ENCODE measurements around the gene MTOR. TPM values are rescaled to one million over a fixed set of nuclear protein-coding genes. Genes with fewer than 3 reads are reported as not detected.

Gene MTOR
- total and polyA plus RNA-seq, 2 experiments from 2014 or later, result 10.6 to 30.7 TPM

DNA sequence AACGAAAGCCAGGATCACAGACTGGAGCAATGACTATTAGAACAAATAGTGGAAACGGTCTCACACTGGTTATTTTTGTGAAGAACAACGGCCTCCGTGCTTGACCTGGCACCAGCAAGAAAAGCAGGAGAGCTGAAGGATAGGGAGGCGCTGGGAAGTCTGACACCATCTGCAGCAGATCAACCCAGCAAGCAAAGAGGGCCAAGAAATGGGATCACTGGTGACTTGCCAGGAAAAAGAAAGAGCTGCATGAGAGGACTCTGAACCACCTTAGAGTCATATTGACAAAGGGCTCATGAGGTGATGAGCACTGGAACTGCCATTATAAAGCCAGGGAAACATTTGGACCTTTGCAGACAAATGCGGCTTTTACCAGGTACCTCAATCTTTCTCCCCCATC is 25.0 kb downstream of the MTOR start:
- no peak for TF ChIP-seq EZH2phosphoT487 (IDR thresholded peaks at IDR 0.05; ENCODE audit: insufficient read depth, low read depth)
- no peak for TF ChIP-seq EZH2 (IDR thresholded peaks at IDR 0.05; ENCODE audit: insufficient read depth, poor library complexity, severe bottlenecking)
- no peaks in the 10 kb centered on the region for H3K4me1 ChIP-seq (ENCODE audit: insufficient read depth)
- H3K9me3 ChIP-seq (ENCODE audit: low read depth), result no peaks in the 10 kb centered on the region
- peaks cover 49% of the 10 kb centered on the region for H3K36me3 ChIP-seq (ENCODE audit: low read depth)
- no peak overlapping the region for H3K4me3 ChIP-seq
- in situ Hi-C loops (cut with MboI), result no loop called here
- no peak overlapping the region for H3K27ac ChIP-seq
- DNase-seq, result no peak
- H4K20me1 ChIP-seq (ENCODE audit: insufficient read depth), result no peaks in the 10 kb centered on the region
- 74 to 75% methylated on average over 6 of the region's 6 CpGs for WGBS, 2 experiments (ENCODE audit: low coverage in 1 of 2, low lambda C conversion rate in 2 of 2, missing lambda C conversion rate in 2 of 2)
- no peaks in the 10 kb centered on the region for H3K27me3 ChIP-seq (replicated peaks; ENCODE audit: insufficient read depth)
- no peaks in the 10 kb centered on the region for H3K79me2 ChIP-seq (ENCODE audit: insufficient read depth)
- no peak overlapping the region for H3K4me2 ChIP-seq (ENCODE audit: unreplicated experiment)
- H3K9me2 ChIP-seq (ENCODE audit: insufficient read depth), result no peaks in the 10 kb centered on the region
- no peak overlapping the region for H2AFZ ChIP-seq
- no peaks in the 10 kb centered on the region for H3F3A ChIP-seq (ENCODE audit: insufficient read depth)
- no peak overlapping the region for H3K9ac ChIP-seq

GRCh38 chr1:11233208-11233607 is 29.1 kb downstream of the MTOR start:
- no peak for TF ChIP-seq EZH2 (IDR thresholded peaks at IDR 0.05; ENCODE audit: insufficient read depth, poor library complexity, severe bottlenecking)
- TF ChIP-seq EZH2phosphoT487 (IDR thresholded peaks at IDR 0.05; ENCODE audit: insufficient read depth, low read depth), result no peak
- H3K9ac ChIP-seq, result no peak overlapping the region
- H4K20me1 ChIP-seq (ENCODE audit: insufficient read depth), result no peaks in the 10 kb centered on the region
- in situ Hi-C loops (cut with MboI), result no loop called here
- no peak overlapping the region for H2AFZ ChIP-seq
- no peaks in the 10 kb centered on the region for H3K27me3 ChIP-seq (replicated peaks; ENCODE audit: insufficient read depth)
- DNase-seq, result no peak
- H3K4me2 ChIP-seq (ENCODE audit: unreplicated experiment), result no peak overlapping the region
- H3K79me2 ChIP-seq (ENCODE audit: insufficient read depth), result no peaks in the 10 kb centered on the region
- 98 to 99% methylated on average over 2 of the region's 2 CpGs for WGBS, 2 experiments (ENCODE audit: low coverage in 1 of 2, low lambda C conversion rate in 2 of 2, missing lambda C conversion rate in 2 of 2)
- no peak overlapping the region for H3K27ac ChIP-seq
- H3K4me1 ChIP-seq (ENCODE audit: insufficient read depth), result no peaks in the 10 kb centered on the region
- no peaks in the 10 kb centered on the region for H3K9me3 ChIP-seq (ENCODE audit: low read depth)
- H3K36me3 ChIP-seq (ENCODE audit: low read depth), result peaks cover 42% of the 10 kb centered on the region
- no peaks in the 10 kb centered on the region for H3K9me2 ChIP-seq (ENCODE audit: insufficient read depth)
- H3F3A ChIP-seq (ENCODE audit: insufficient read depth), result no peaks in the 10 kb centered on the region
- H3K4me3 ChIP-seq, result no peak overlapping the region

DNA sequence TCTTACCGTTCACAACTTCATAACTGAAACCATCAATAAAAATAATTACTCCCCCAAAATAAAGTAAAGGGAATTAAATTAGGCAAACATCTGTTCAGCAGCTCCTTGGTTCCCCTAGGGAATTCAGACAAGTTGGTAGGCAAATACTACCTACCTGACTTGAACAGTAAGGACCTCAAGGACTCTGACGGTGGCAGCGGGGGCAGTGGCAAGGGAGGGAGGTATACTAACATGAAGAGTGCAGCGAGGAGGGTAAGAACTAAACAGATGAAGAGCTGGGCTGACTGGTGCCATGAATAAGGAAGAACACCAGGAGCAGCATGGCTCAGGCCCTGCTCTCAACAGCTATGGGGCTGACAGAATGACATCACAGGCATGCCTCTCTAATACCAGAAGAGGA is 33.1 kb downstream of the MTOR start:
- H2AFZ ChIP-seq, result no peak overlapping the region
- in situ Hi-C loops (cut with MboI), result no loop called here
- no peaks in the 10 kb centered on the region for H3K4me1 ChIP-seq (ENCODE audit: insufficient read depth)
- no peaks in the 10 kb centered on the region; the same call in 1 of the 2 replicates for H3K79me2 ChIP-seq (ENCODE audit: insufficient read depth)
- no peaks in the 10 kb centered on the region for H3K27me3 ChIP-seq (replicated peaks; ENCODE audit: insufficient read depth)
- H3K27ac ChIP-seq, result no peak overlapping the region
- H3K4me2 ChIP-seq (ENCODE audit: unreplicated experiment), result no peak overlapping the region
- no peaks in the 10 kb centered on the region for H3K9me3 ChIP-seq (ENCODE audit: low read depth)
- H3K9ac ChIP-seq, result no peak overlapping the region
- no peak for DNase-seq
- 95 to 97% methylated on average over 4 of the region's 4 CpGs for WGBS, 2 experiments (ENCODE audit: low coverage in 1 of 2, low lambda C conversion rate in 2 of 2, missing lambda C conversion rate in 2 of 2)
- no peak overlapping the region for H3K4me3 ChIP-seq
- no peaks in the 10 kb centered on the region for H3F3A ChIP-seq (ENCODE audit: insufficient read depth)
- H3K9me2 ChIP-seq (ENCODE audit: insufficient read depth), result no peaks in the 10 kb centered on the region
- no peak for TF ChIP-seq EZH2phosphoT487 (IDR thresholded peaks at IDR 0.05; ENCODE audit: insufficient read depth, low read depth)
- no peak for TF ChIP-seq EZH2 (IDR thresholded peaks at IDR 0.05; ENCODE audit: insufficient read depth, poor library complexity, severe bottlenecking)
- no peaks in the 10 kb centered on the region for H4K20me1 ChIP-seq (ENCODE audit: insufficient read depth)
- H3K36me3 ChIP-seq (ENCODE audit: low read depth), result peaks cover 46% of the 10 kb centered on the region

DNA sequence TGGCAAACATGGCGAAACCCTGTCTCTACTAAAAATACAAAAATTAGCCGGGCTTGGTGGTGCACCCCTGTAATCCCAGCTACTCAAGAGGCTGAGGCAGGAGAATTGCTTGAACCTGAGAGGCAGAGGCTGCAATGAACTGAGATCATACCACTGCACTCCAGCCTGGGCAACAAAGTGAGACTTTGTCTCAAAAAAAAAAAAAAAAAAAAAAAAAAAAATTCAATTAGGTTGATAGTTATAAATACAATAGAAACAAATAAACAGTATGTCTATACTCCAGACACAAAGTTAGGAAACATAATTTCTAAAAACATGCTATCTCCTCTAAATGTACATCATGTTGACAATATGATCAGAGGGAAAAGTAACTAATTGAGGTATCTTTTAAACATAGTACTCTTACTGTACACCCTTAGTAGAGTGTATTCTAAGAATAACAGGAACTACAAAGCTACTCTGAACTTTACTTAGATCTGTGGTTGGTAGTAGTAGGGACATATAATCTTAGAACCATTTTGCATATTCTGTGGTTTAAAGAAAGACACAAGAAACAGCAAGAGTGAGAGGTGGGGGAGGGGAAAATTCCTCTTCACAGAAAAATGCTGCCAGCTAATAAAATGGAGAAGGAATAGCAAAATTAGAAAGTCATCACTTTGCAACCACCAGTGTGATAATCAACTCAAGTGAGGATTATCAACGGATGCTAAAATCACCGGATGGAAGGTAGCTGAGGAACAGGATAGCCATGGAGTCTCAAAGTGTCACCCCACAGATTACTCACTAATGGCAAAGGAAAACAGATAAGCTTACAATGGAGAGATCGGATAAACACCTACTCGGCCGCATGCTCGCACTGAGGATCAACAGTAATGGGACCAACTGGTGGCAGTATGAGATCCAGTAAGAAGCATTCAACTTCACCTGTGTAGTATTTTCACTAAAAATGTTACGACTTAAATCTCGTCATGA is 35.0 kb downstream of the MTOR start:
- H3K27me3 ChIP-seq (replicated peaks; ENCODE audit: insufficient read depth), result no peaks in the 10 kb centered on the region
- H3K9me3 ChIP-seq (ENCODE audit: low read depth), result no peaks in the 10 kb centered on the region
- peaks cover 40% of the 10 kb centered on the region for H3K36me3 ChIP-seq (ENCODE audit: low read depth)
- no peak overlapping the region for H3K27ac ChIP-seq
- no peak for TF ChIP-seq EZH2phosphoT487 (IDR thresholded peaks at IDR 0.05; ENCODE audit: insufficient read depth, low read depth)
- TF ChIP-seq EZH2 (IDR thresholded peaks at IDR 0.05; ENCODE audit: insufficient read depth, poor library complexity, severe bottlenecking), result no peak
- no peaks in the 10 kb centered on the region; the same call in 1 of the 2 replicates for H3K79me2 ChIP-seq (ENCODE audit: insufficient read depth)
- WGBS, 2 experiments (ENCODE audit: low coverage in 1 of 2, low lambda C conversion rate in 2 of 2, missing lambda C conversion rate in 2 of 2), result 97% methylated on average over 10 of the region's 10 CpGs
- DNase-seq, result no peak
- no peaks in the 10 kb centered on the region for H3F3A ChIP-seq (ENCODE audit: insufficient read depth)
- no peaks in the 10 kb centered on the region for H3K4me1 ChIP-seq (ENCODE audit: insufficient read depth)
- no peak overlapping the region for H3K4me3 ChIP-seq
- no peaks in the 10 kb centered on the region for H3K9me2 ChIP-seq (ENCODE audit: insufficient read depth)
- H3K4me2 ChIP-seq (ENCODE audit: unreplicated experiment), result no peak overlapping the region
- no peak overlapping the region for H3K9ac ChIP-seq
- no peak overlapping the region for H2AFZ ChIP-seq
- in situ Hi-C loops (cut with MboI), result no loop called here
- no peaks in the 10 kb centered on the region for H4K20me1 ChIP-seq (ENCODE audit: insufficient read depth)
